ENCODE measurements around the gene SLC12A5. TPM values are rescaled to one million over a fixed set of nuclear protein-coding genes. Genes with fewer than 3 reads are reported as not detected.

The SLC12A5 gene
- total RNA-seq, 6 donors from 2014 or later, result 0.69 to 1.3 TPM; not detected in 4

GRCh38 chr20:46053416-46053815, 24.4 kb downstream of the SLC12A5 start:
- Histone ChIP-seq H3K9me3 (no peaks in the 10 kb centered on the region), H3K27ac (no peak overlapping the region), H3K4me1 (peaks cover 8 to 16% (median 12%) of the 10 kb centered on the region in 4 donors), H3K36me3 (no peaks in the 10 kb centered on the region), H3K27me3 (peaks cover 0 to 12% (median 4%) of the 10 kb centered on the region in 4 donors), H3K4me3 (no peak overlapping the region)
- DNase-seq, result no peak
- TF ChIP-seq CTCF (IDR thresholded peaks at IDR 0.05) (no peak), POLR2A (IDR thresholded peaks at IDR 0.05) (no peak), POLR2AphosphoS5 (IDR thresholded peaks at IDR 0.05) (no peak), EP300 (IDR thresholded peaks at IDR 0.05) (no peak)
- WGBS, 2 donors, result 90 to 96% methylated on average over 7 to 8 of the region's 8 CpGs
- ATAC-seq (ENCODE audit: low FRiP score in 2 of 2), result no peak

DNA sequence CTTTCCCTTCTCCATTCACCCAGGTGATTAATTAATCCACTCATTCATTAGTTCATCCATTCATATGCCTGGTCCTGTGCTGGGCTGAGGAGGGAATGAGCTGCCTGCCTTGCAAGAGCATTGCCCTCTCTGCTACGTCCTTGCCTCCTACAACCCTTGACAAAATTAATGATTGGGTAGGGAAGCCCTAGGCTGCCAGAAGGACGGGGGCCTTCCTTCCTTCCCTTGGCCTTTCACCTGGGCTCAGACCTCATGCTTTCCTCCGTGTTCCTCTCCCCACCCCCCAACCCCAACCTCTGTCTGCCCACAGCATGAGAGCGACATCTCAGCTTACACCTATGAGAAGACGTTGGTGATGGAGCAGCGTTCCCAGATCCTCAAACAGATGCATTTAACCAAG, 25.6 kb downstream of the SLC12A5 start:
- TF ChIP-seq POLR2A (IDR thresholded peaks at IDR 0.05) (no peak), EP300 (IDR thresholded peaks at IDR 0.05) (no peak), CTCF (IDR thresholded peaks at IDR 0.05) (no peak), POLR2AphosphoS5 (IDR thresholded peaks at IDR 0.05) (no peak)
- no peaks in the 10 kb centered on the region for H3K9me3 ChIP-seq
- WGBS, 2 donors, result 43 to 63% methylated on average over 6 of the region's 6 CpGs
- H3K27me3 ChIP-seq, result peaks cover 0 to 12% (median 4%) of the 10 kb centered on the region in 4 donors
- no peak overlapping the region for H3K4me3 ChIP-seq
- no peak overlapping the region for H3K27ac ChIP-seq
- H3K36me3 ChIP-seq, result no peaks in the 10 kb centered on the region
- peaks cover 16 to 27% (median 21%) of the 10 kb centered on the region in 4 donors for H3K4me1 ChIP-seq
- ATAC-seq (ENCODE audit: low FRiP score in 2 of 2) (no peak), DNase-seq (no peak)

GRCh38 chr20:46055269-46055668, 26.3 kb downstream of the SLC12A5 start:
- 57 to 61% methylated on average over 1 of the region's 1 CpG for WGBS, 2 donors
- ATAC-seq (ENCODE audit: low FRiP score in 2 of 2) (no peak), DNase-seq (no peak)
- Histone ChIP-seq H3K36me3 (peaks cover 0 to 4% (median 0%) of the 10 kb centered on the region in 4 donors), H3K27me3 (peaks cover 0 to 12% (median 4%) of the 10 kb centered on the region in 4 donors), H3K4me1 (peaks cover 21 to 34% (median 27%) of the 10 kb centered on the region in 4 donors), H3K4me3 (no peak overlapping the region), H3K9me3 (no peaks in the 10 kb centered on the region), H3K27ac (no peak overlapping the region)
- no peak for TF ChIP-seq POLR2AphosphoS5 (IDR thresholded peaks at IDR 0.05)
- TF ChIP-seq CTCF (IDR thresholded peaks at IDR 0.05), result no peak
- TF ChIP-seq EP300 (IDR thresholded peaks at IDR 0.05), result no peak
- no peak for TF ChIP-seq POLR2A (IDR thresholded peaks at IDR 0.05)

DNA sequence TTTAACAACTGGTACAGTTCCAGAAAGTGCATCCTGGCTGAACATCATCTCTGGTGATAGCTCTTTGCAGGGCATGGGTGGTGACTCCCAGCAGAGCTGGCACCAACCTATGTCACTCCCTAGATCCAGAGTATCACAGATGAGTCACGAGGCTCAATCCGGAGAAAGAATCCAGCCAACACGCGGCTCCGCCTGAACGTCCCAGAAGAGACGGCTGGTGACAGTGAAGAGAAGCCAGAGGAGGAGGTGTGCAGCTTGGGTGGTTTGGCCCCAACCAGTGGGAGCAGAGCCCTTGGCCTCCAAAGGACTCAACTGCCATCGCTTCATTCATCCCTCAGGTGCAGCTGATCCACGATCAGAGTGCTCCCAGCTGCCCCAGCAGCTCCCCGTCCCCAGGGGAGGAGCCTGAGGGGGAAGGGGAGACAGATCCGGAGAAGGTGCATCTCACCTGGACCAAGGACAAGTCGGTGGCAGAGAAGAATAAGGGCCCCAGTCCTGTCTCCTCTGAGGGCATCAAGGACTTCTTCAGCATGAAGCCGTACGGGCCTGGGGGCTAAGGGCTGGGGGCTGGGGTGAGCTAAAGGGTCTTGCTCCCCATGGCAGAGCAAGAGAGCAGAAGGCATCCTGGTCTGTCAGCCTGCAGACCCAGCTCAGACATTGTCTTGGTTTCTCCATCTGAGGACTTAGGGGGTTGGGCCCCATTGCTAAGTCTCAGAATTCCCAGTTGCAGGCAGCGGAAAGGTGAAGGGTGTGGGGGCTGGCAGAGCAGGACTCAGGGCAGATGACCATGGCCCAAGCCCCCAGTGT, 27.2 kb downstream of the SLC12A5 start:
- Histone ChIP-seq H3K4me1 (peaks cover 30 to 44% (median 36%) of the 10 kb centered on the region in 4 donors), H3K27ac (no peak overlapping the region), H3K36me3 (peaks cover 0 to 8% (median under 1%) of the 10 kb centered on the region in 4 donors), H3K4me3 (no peak overlapping the region), H3K9me3 (no peaks in the 10 kb centered on the region), H3K27me3 (peaks cover 0 to 12% (median 4%) of the 10 kb centered on the region in 4 donors)
- WGBS, 2 donors, result 84 to 85% methylated on average over 12 to 15 of the region's 15 CpGs
- DNase-seq, result no peak
- ATAC-seq (ENCODE audit: low FRiP score in 2 of 2), result no peak
- TF ChIP-seq POLR2AphosphoS5 (IDR thresholded peaks at IDR 0.05), result no peak
- TF ChIP-seq EP300 (IDR thresholded peaks at IDR 0.05), result no peak
- TF ChIP-seq POLR2A (IDR thresholded peaks at IDR 0.05), result no peak
- TF ChIP-seq CTCF (IDR thresholded peaks at IDR 0.05), result no peak
